GM03348 (cell line): ENCODE results near the gene UBE2L6.

Experiments
- DNase-seq: peaks from one replicate; pipeline ENCODE4 v3.0.0; 2012; ENCODE audit warnings: low spot score

Gene UBE2L6

DNA sequence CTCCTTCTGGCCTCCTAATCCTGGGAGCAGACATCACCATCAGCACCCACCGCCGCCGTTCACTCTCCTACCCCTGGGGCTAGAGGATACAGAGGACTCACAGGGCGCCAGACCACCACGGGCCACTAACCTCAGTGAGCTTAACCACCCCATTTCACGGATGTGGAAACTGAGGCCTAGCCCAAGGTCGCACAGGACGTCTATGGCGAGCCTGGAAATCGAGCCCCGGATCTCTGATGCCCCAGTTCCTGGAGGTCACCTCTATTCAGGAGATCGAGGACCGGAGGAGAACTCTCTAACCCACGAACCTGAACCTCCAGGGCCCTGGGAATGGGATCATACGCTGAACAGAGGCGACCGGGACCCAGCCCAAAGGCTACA lies 37.3 kb downstream of the UBE2L6 start:
- DNase-seq, result no peak

DNA sequence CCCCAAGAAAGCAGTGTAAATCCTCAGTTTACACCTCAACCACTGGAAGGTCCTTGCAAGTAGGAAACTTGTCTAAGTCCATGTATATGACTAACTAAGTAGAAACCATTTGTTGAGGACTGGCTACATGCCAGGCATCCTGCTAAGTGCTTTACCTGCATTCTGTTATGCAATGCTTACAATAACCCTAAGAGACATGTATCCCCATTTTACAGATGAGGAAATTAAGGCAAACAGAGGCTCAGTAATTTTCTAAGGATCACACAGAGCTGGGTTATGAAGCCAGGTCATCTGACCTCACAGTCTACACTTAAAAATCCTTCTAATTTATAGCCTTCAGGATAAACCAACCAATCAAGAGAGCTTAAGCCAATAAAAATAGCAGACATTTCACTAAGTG lies 38.5 kb downstream of the UBE2L6 start:
- no peak for DNase-seq

DNA sequence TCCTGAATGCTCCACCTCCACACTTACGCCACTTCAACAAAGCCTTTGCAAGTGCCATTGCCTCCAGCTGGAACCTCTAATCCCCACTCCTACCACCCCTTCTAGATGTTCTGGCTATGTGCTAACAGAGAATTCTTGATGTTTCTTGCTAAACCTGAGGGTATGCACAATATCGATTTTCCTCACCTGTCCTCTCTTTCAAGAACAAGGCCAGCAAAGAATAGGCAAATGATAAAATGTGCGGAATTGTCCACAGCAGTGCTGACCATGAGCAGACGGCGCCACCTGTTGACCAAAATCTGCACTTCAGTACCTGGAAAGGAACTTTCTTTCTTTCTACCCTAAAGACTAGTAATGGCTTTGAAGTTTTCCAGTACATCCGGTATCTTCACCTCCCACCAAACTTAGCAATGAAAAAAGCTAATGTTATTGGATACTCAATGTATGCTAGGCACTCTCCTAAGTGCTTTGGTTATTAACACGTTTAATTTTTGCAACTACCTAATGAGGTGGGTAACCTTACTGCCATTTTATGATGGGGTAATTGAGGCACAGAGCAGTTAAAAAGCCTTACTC lies 40.3 kb downstream of the UBE2L6 start:
- DNase-seq, result peak; percentile 67

DNA sequence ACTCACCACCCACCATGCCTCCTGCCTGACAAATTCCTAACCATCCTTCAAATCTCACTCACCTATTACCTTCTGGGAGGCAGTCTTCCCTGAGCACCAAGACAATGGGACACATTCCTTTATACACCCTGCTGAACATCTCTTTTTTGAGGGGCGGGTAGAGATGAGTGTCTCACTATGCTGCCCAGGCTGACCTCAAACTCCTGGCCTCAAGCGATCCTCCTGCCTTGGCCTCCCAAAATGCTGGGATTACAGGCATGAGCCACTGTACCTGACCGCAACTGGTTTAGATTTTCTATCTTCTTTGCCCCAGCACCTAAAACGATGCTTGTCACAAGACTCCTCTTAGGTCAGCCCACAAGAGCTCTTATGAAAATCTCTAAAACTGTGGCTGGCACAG lies 44.1 kb downstream of the UBE2L6 start:
- DNase-seq, result no peak

DNA sequence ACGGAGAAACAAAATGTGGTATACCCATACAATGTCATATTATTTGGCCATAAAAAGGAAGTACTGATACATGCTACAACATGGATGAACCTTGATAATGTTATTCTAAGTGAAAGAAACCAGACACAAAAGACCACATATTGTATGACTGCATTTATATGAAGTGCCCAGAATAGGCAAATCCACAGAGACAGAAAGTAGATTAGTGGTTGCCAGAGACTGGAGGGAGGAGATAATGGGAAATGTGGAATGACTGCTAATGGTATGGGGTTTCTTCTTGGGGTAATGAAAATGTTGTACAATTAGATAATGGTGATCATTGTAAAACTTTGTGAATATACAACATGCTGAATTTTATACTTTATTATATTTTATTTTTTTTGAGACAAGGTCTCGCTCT lies 46.4 kb downstream of the UBE2L6 start:
- DNase-seq, result no peak

DNA sequence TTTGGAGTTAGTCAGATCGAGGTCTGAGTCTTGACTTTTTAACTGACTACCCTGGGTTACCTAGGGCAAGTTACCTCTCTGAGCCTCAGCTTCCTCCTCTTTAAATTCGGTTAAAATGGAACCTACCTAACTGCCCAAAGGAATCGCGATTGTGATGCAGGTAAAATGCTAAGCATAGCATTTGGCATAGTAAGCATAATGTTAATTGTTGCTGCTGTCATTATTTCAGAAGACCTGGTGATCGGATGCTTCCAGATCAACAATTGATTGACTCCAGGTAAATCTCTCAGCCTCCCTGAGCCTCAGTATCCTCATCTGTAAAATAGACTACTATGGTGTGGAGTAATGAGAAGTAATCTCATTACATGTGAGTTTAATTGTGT lies 51.4 kb downstream of the UBE2L6 start:
- no peak for DNase-seq

DNA sequence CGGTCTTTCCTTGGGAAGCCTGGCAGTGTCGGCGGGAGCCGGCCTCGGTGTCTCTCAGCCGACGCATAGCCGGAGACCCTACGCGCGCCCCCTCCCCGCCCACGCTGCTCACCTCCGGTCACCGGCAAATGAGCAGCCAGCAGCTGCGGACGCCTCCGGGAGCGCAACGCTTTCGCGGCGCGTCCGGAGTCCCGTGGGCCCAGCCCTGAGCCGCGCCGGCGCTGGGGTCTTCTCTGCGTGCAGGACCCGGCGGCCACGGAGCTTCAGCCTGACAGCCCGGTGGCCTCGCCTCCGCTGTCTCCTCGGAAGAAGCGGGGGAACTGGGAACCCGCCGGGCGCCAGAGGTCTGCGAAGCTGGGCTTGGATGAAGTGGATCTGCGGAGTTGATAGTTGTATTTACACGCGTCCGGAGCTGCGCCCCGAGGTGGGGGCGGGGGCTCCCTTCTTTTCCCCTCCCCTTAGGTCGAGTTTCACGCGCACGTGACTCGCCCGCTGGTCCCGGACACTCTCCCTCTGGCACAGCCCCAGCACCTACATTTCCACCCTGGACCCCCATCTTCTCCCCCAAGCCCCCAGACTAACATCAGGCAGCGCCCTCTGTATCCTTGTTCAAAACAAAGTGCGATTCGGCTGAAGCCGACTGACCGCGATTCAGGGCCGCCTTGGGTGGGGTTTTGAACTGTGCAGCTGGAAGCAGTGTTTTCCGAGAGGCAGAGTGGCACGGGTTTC lies 52.0 kb downstream of the UBE2L6 start, which contains the start of gene SLC43A1:
TSS of gene SLC43A1 (minus strand) at position 371 of the 729 bp plus-strand sequence. CDS start 1,591 bp downstream, outside the sequence.
- DNase-seq, result peak; percentile 90

DNA sequence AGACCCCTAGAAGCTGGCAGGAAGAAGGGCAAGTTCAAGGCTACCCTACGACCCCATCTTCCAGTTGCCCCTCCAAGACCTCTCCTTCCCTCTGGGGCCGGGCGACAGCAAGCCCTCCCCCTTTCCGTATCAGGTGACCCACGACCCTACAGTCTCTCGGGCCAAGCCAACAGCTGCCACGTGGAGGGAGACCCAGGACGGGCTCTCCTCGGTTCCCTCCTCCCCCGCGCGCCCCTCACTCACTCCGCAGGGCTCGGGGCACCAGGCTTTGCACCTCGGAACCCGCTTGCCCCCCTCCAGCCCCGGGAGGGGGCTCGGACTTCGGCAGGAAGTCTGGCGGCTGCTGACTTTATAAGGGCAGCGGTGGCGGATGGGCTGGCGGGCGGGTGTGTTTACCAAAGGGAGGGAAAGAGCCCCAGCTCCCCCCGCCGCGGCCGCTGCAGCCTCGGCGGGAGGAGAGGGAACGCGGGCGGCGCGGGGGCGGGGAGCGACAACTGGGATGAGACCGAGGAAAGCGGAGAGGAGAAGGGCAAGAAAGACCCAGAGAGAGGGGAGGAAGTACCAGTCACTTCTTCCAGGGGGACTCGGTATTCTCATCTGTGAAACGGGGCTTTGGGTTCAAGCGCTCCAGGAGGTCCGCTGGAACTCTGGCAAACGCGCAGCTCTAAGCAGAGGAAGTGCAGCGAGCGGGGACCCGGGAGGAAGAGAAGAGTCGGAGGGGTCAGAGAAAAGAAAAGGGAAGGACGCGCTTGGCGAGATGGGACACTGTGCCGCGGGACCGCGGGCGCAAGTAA lies 52.7 kb downstream of the UBE2L6 start:
- peak; percentile 77 for DNase-seq

DNA sequence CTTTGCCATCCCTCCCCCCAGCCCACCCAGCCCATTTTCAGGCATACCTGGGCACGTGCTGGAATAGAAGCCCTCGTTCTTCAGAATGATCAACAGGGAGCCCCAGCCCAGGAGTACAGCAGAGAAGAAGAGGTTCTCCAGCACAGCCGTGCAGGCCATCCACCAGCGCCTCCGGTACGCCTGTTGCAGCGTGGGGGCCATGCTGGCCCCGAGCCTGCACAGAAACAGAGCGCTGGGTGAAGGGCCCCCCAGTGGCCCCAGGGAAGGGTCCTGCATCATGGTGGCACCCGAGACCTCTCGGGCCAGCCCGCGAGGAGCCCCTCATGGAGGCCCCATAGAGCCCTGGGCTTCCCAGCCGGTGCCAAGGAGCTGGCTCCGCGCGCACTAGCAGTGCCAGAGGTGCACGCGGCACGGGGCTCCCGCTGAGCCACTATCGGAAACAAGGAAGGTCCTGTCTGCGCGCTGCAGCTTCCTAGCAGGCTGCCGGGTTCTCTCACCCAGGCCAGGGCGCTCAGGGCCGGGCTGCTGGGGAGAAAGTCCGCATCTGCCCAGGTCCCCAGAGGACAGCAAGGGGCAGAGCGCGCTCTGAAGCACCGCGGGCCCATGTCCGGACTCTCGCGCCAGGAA lies 53.4 kb downstream of the UBE2L6 start:
- DNase-seq, result peak; percentile 47

DNA sequence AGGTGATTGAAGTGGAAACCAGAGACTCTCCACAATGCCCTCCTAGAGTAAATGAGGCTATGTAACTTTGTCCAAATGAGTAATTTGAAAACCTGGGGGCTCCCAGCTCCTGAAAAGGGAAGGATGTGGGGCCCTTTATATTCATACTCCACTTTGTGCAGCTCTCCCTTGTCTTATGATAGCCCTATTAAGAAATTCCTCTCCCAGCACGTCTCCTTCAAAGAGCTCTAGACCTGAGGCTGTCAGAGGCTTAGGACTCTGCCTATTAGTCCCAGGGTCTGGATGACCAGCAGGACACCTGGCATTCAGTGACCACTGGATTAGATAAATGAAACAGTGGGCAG lies 54.0 kb downstream of the UBE2L6 start:
- DNase-seq, result no peak

DNA sequence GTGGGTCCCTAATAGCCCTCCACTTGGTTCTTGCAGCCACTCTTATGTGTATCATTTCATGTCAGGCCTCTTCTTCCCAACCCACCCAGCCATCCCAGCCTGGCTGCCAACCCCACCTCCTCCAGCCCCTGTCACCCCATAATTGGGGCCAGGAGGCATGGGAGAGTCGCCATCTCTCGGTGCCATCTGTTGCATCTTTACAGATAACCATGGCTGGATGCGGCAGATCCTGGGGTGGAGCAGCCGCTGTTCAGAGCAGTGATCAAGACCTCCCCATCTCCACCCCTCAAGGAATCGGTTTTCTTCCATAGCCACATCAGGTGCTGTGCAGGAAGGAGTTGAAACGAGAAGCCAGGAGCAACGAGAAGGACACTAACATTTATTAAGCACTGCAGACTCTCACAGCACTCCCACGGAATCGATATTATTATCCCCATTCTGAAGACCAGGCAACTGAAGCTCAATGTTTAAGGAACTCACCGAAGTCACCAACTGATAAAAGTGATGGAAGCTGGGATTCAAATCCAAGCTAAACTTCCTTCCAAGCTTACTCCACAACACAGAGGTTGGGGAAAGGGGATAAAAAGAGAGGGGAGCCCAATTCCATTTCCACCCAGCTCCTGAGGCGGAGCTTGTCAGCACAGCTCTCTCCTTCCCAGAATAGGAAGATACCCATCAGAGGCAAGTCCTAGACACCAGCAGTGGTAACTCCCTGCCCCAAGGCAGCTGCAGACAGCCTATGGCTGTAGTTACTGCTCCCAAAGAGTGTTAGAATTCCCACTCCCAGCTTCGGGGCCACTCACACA lies 54.6 kb downstream of the UBE2L6 start:
- no peak for DNase-seq

DNA sequence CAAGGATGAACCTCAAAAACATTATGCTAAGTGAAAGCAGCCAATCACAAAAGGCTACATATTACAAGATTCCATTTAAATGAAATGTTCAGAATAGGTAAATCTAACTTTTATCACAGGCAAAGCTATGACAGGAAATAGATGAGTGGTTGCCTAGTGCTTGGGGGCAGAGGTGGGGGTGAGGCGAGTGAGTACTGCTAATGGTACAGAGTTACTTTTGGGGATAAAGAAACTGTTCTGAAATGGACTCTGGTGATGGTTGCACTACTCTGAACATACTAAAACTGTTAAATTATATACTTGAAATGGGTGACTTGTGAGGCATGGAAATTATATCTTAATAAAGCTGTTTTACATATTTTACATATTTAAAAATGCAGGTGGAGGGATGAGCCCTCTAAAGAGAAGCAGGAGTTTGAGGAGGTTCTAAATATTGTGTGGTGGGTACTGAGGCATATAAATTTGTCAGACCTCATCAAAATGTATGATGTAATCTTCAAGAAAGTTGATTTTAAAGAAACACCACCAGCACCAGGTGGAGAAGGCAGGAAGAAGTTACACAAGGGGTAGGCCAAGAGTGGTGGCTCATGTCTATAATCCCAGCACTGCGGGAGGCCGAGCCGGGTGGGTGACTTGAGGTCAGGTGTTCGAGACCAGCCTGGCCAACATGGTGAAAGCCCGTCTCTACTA lies 55.6 kb downstream of the UBE2L6 start:
- no peak for DNase-seq

DNA sequence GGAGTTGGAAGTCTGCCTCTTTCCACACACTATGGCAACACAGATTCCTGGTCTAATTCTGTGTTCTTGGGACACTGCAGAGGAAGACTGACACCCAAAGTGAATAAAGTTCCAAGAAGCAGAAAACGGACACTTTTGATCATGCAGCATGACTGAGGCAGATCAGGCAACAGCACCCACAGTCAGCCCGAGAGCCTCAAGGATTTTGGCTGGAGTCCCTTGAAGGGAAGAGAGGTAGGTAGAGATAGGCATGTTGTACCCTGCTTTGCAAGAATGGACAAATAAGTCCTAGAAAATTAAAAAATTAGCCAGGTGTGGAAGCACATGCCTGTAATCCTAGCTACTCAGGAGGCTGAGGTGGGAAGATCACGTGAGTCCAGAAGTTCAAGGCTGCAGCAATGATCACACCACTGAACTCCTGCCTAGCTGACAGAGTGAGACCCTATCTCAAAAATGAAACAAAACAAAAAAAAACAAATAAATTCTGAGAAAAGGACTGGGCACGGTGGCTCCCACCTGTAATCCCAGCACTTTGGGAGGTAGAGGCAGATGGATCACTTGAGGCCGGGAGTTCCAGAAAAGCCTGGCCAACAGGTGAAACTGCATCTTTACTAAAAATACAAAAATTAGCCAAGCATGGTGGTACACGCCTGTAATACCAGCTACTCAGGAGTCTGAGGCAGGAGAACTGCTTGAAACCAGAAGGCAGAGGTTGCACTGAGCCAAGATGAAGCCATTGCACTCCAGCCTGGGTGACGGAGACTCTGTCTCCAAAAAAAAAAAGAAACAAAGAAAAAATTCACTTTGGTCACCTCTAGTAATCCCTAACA lies 58.9 kb downstream of the UBE2L6 start:
- no peak for DNase-seq

DNA sequence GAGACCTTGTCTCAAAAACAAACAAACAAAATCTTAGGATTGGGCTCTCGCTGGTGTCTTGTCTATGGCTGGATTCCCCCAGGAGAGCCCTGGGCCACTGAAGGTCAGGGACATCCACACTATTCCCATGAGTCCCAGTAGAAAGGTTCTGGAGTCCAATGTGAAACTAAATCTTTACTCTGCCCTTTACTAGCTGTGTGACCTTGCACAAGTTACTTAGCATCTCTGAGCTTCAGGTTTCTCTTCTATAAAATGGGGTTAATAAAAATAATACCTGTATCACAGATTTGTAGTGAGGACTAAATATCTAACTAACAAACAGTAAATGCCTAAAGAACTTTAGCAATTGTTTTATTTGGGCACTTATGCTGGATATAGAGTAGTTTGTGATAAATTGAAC lies 61.0 kb downstream of the UBE2L6 start:
- DNase-seq, result no peak

DNA sequence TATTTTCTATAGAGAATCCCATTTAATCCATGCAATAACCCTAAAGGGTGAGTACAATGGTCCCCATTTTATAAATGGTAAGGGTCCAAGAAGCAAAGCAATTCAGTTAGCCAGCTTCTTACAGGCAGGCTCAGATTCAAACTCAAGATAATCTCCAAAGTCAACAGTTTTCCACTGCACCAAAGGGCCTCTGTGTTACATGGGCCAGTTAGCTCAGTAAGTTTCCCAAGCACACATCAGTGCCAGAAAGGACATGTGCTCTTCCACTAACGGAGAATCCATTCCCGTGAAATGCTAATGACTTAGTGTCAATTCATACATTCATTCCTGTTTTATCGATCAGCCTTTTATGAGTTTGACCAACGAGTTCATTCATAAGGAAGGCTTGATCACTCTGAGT lies 63.0 kb downstream of the UBE2L6 start:
- no peak for DNase-seq

DNA sequence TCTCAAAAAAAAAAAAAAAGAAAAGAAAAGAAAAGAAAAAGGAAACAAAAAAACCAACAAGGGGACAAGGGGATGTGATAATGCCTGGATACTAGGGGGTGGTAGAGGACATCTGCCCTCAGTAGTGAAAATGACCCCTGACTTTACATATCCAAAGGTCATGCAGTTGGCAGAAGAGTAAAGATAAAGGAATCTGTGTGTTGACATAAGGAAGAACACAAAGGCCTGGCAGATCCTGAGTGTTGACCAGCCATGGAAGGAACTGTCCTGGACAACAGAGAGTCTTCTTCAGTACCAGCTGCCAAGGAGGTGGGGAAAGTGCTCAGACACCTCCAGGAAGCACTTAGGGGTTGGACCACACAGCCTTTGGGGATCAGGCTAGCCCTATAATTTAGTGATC lies 64.6 kb downstream of the UBE2L6 start:
- DNase-seq, result no peak

DNA sequence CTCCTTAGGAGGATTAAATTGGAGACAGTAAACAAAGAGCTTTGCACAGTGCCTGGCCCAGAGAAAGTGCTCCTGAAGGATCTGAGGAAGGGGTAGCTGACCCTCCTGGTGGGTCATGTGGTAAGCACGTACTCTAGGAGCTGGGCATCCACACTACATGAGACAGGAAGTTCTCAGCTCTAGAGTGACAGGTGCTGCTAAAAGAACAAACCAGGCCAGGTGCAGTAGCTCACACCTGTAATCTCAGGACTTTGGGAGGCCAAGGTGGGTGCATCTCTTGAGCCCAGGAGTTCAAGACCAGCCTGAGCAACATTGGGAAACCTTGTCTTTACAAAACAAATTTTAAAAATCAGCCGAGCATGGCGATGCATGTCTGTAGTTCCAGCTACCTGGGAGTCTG lies 65.1 kb downstream of the UBE2L6 start:
- no peak for DNase-seq

DNA sequence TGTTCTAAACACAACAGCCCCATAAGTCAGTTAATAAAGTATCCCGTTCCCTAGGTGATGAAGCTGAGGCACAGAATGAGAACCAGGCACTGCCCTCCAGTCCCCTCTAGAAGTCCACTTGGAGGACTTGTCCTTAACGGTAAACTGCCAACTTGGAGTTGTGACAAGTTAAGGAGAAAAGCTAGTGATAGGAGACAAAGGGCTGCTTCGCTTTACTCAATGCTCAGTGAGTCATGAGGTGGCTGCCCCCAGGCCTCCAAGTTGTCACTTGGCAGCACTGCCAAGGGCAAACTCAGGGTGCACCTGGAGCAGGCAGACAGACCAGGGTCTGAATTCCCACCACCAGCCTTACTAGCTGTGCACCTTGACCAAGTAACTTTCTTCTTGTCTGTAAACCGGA lies 65.5 kb downstream of the UBE2L6 start:
- no peak for DNase-seq
